OCI-LY1 (cell line): ENCODE measurements around the gene PRRC1.

Experiments
- CTCF ChIP-seq: fragments of 200-600 bp; sonication (generic), shearing (Covaris generic); IDR thresholded peaks from 2 replicates; pipeline ENCODE4 v1.5.1; 2017; ENCODE audit warnings: mild to moderate bottlenecking, antibody characterized with exemption, low read length, moderate library complexity, mixed read lengths
- EZH2 ChIP-seq: fragments of 200-600 bp; sonication (generic), shearing (Covaris generic); IDR thresholded peaks from 2 replicates; pipeline ENCODE4 v1.8.0; 2017; ENCODE audit warnings: borderline replicate concordance, mixed run types, mild to moderate bottlenecking, antibody characterized with exemption, low read length, moderate library complexity, mixed read lengths

GRCh38 chr5:127602481-127602880, 85.0 kb downstream of the PRRC1 start:
- TF ChIP-seq CTCF, result no peak
- TF ChIP-seq EZH2, result no peak
